ENCODE measurements around the gene RELL1.

Gene RELL1

GRCh38 chr4:37631551-37631950, 54.6 kb downstream of the RELL1 start:
- DNase-seq, result no peak

GRCh38 chr4:37629713-37630112, 56.5 kb downstream of the RELL1 start:
- no peak for DNase-seq

GRCh38 chr4:37628977-37629609, 57.1 kb downstream of the RELL1 start:
- DNase-seq, result no peak

- no peak for DNase-seq
These were observed 58.9 kb downstream of the RELL1 start for GRCh38 chr4:37627263-37627662.

- no peak for DNase-seq
These were observed 60.7 kb downstream of the RELL1 start for GRCh38 chr4:37625499-37625898.

- no peak for DNase-seq
These were observed 62.2 kb downstream of the RELL1 start for GRCh38 chr4:37623940-37624339.

- no peak for DNase-seq
These were observed 63.1 kb downstream of the RELL1 start for GRCh38 chr4:37623125-37623524.

- DNase-seq, result no peak
These were observed 66.0 kb downstream of the RELL1 start for GRCh38 chr4:37620176-37620575.

- DNase-seq, result no peak
These were observed 70.5 kb downstream of the RELL1 start for GRCh38 chr4:37615720-37616063.

- DNase-seq, result no peak
These were observed 71.0 kb downstream of the RELL1 start for GRCh38 chr4:37615059-37615719.

- DNase-seq, result no peak
These were observed 73.4 kb downstream of the RELL1 start for GRCh38 chr4:37612811-37613210.

- no peak for DNase-seq
These were observed 76.5 kb downstream of the RELL1 start for GRCh38 chr4:37609626-37610025.

- DNase-seq, result no peak
These were observed 79.2 kb downstream of the RELL1 start for GRCh38 chr4:37607018-37607417.

GRCh38 chr4:37605843-37606565, 80.2 kb downstream of the RELL1 start:
- DNase-seq, result no peak

GRCh38 chr4:37604461-37604860, 81.7 kb downstream of the RELL1 start:
- DNase-seq, result no peak

GRCh38 chr4:37603711-37604110, 82.5 kb downstream of the RELL1 start:
- no peak for DNase-seq

- DNase-seq, result peak; percentile 81
These were observed 83.1 kb downstream of the RELL1 start for GRCh38 chr4:37603070-37603468.

GRCh38 chr4:37602454-37603069, 83.6 kb downstream of the RELL1 start:
- no peak for DNase-seq

GRCh38 chr4:37601531-37601930, 84.6 kb downstream of the RELL1 start:
- DNase-seq, result no peak

GRCh38 chr4:37599092-37599790, 86.9 kb downstream of the RELL1 start:
- DNase-seq, result no peak

GRCh38 chr4:37597034-37597433, 89.1 kb downstream of the RELL1 start:
- DNase-seq, result no peak

GRCh38 chr4:37595875-37596680, 90.1 kb downstream of the RELL1 start:
- no peak for DNase-seq
